Mammary epithelial cell (primary cell): ENCODE results near the gene PRR13.

ENCODE experiments used
- EZH2 ChIP-seq: IDR thresholded peaks from 2 replicates; pipeline ENCODE4 v1.6.1; 2012; ENCODE audit warnings: low read length, inconsistent platforms, borderline replicate concordance
- TF ChIP-seq, protein P1 (sequence below), 2 donors: IDR thresholded peaks in 1 of 2; conservative IDR thresholded peaks in 1 of 2; 2 replicates each; pipeline ENCODE4 v1.5.1; 2011 to 2012; ENCODE audit warnings: inconsistent platforms in 2 of 2, low read length in 2 of 2, mild to moderate bottlenecking in 2 of 2, control low read depth in 1 of 2, low read depth in 1 of 2; ENCODE audit not compliant: insufficient read depth in 1 of 2; ENCODE audit errors: extremely low read depth in 1 of 2

DNA sequence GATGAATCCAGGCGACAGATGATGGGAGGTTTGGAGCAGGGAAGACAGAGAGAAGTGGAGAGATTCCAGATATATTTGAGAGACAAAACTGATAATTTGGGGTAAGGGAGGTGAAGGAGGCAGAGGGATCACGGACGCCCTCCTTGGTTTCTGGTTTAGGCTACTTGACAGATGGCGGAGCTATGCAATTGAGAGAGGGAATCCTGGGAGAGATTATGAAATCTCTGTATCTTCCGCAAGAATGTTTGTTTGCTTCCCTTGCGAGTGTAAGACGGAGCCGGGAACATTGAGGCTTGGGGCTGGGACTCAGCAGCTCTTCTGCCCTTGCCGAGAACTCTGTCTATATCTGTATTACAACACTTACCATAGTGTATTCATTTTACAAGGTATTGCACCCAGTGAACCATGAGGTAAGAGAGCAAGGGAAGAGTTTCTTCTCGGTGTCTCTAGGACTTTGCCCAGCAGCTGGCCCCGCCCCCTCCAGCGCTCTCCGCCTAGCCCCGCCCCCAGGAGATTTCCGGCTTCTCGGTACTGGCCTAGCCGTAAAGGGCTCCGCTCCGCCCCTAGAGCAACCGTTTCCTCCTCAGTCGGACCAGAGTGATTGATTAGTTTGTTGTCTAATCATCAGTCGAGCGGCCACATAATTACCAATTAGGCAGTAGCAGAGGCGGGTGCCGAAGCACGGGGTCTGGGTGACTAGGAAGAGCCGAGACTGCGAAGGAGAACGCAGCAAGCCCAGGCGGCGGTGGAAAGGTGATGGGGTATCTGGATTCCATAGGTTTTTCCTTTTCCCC lies at the start of gene PRR13:
- TF ChIP-seq, protein P1, sequence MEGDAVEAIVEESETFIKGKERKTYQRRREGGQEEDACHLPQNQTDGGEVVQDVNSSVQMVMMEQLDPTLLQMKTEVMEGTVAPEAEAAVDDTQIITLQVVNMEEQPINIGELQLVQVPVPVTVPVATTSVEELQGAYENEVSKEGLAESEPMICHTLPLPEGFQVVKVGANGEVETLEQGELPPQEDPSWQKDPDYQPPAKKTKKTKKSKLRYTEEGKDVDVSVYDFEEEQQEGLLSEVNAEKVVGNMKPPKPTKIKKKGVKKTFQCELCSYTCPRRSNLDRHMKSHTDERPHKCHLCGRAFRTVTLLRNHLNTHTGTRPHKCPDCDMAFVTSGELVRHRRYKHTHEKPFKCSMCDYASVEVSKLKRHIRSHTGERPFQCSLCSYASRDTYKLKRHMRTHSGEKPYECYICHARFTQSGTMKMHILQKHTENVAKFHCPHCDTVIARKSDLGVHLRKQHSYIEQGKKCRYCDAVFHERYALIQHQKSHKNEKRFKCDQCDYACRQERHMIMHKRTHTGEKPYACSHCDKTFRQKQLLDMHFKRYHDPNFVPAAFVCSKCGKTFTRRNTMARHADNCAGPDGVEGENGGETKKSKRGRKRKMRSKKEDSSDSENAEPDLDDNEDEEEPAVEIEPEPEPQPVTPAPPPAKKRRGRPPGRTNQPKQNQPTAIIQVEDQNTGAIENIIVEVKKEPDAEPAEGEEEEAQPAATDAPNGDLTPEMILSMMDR (conservative IDR thresholded peaks at IDR 0.05 in 1 of 2, IDR thresholded peaks at IDR 0.05 in 1 of 2; ENCODE audit: extremely low read depth in 1 of 2, insufficient read depth in 1 of 2, low read depth in 1 of 2, low read length in 2 of 2): peak in 1 of 2 donors; percentile 1
- TF ChIP-seq EZH2: no peak
